ENCODE results near the gene SYNJ2.
"Not testable (repeated sequence)": the region's sequence is repeated elsewhere in the genome, so short reads cannot be mapped to it uniquely, and the experiment has no call there.

SYNJ2 gene

DNA sequence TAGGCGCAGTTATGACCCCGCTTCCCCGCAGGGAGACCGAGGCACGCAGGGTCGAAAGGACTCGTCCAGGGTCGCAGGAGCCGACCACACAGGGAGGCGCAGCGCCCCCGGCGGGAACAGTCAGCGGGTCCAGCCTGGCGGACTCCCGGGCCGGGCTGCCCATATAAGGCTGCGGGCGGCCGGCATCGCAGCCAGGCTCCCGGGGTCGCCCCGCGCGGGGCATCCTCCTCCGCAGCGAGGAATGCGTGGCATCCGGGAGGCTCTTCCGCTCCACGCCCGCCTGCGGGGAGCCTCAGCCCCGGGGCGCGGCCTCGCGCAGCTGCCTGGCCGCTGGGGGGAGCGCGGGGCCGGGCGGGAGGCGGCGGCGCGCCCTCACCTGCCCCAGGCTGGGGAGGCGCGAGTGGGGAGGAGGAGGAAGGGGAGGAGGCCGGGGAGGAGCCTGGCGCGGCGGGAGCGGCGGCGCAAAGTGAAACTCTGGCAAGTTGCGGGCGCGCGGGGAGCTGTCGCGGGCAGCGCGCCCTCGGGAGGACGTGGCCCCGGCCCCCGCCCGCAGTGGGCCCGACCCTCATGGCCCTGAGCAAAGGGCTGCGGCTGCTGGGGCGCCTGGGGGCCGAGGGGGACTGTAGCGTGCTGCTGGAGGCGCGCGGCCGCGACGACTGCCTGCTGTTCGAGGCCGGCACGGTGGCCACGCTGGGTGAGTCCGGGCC, at the start of gene SYNJ2:
Gene SYNJ2 (plus strand): TSS at position 469 of the 707 bp plus-strand sequence. CDS start 99 bp downstream, at position 568.
- peak; percentile 48 for DNase-seq (ENCODE audit: low read depth)

DNA sequence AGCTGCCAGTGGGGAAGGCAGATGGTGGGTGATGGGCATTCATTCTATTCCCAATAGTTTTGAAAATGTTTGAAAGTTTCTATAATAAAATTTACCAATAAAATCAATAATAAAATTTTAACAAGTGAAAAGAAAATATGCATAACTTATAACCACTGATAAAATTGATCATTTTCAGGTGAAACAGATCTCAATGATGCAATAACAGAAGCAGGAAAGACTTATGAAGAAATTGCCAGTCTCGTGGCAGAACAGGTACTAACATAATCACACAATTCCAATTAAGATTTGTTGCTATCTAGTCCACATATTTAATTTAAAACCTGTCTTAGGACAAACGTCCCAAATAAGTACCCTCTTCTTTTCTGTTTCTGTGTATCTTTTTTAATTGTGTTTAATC, 45.9 kb upstream of the SYNJ2 start:
- DNase-seq (ENCODE audit: low read depth), result no peak

- no peak for DNase-seq (ENCODE audit: low read depth)
Observed at GRCh38 chr6:157937318-157937717, 44.3 kb upstream of the SYNJ2 start.

DNA sequence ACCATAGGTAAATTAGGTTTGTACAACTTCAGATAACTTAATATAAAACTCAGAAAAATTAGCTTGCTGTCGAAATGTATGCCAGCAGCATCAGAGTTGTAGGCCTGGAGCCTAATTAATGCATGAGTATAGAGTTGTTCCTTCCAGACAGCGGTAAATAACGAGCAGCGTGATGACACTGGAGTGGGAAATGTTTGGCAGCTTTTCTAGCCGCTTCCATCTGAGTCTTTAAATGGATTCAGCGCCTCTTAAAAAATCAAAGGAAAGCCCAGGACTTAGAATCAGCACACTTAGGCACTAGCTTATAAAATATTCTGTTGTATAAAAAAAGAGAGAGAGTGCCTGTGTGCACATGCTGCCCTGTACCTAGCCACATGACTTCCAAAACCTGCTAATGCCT, 43.7 kb upstream of the SYNJ2 start:
- no peak for DNase-seq (ENCODE audit: low read depth)

DNA sequence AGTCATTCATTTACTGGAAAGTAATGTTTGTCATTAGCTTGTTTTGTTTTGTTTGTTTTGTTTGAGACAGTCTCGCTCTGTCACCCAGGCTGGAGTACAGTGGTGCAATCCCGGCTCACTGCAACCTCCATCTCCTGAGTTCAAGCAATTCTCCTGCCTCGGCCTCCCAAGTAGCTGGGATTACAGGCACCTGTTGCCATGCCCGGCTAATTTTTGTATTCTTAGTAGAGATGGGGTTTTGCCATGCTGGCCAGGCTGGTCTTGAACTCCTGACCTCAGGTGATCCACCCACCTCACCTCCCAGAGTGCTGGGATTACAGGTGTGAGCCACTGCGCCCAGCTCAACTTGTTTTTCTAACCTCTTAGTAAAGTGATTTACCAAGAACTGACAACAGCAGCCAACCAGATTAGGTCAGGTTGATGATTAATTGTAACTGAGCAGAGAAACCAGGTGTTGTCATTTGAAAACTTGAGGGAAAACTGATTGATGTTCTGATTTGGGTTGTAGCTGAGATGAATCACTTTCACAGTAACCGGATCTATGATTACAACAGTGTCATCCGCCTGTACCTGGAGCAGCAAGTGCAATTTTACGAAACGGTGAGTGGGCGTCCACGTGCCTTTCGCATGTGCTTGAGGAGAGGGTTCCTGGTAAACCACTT, 41.2 kb upstream of the SYNJ2 start:
- DNase-seq (ENCODE audit: low read depth), result not testable (repeated sequence)

- DNase-seq (ENCODE audit: low read depth), result no peak
Observed at GRCh38 chr6:157941101-157941863, 40.4 kb upstream of the SYNJ2 start.

- DNase-seq (ENCODE audit: low read depth), result no peak
Observed at GRCh38 chr6:157942351-157942750, 39.3 kb upstream of the SYNJ2 start.

DNA sequence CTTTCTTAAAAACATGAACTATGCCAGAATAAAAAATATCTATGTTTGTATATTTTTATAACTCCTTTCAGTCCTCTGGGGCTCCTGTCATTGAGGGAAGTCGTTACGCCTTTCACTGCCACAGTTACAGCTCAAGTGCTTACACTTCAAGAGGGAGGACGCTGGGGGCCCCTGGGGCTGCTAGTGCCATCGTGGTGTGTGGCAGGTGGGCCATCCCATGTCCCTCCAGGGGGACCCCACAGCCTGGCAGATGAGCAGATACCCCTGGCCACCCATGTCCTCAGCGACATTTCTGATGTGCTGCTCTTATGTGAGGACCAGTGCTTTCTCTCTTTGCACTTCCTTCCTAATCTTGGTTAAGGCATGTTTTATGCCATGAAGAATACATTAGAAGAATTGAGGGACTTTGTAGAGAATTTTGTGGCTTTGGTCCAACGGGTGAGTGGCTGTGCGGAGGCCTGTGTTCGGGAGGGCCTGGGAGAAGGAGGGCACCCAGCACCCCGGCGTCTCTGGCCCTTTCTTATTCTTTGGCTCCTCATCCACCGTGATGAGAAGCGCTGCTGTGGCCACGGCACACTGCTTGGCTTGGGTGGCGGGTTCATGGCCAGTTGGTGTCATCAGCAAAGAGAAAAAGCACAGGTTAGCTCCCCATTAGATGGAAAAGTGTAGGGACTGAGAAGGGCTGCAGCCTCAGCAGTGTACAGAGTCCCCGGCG, 38.3 kb upstream of the SYNJ2 start:
- no peak for DNase-seq (ENCODE audit: low read depth)

GRCh38 chr6:157943964-157944283, 37.7 kb upstream of the SYNJ2 start:
- no peak for DNase-seq (ENCODE audit: low read depth)

GRCh38 chr6:157944983-157945931, 36.4 kb upstream of the SYNJ2 start:
- no peak for DNase-seq (ENCODE audit: low read depth)

- DNase-seq (ENCODE audit: low read depth), result no peak
Observed at GRCh38 chr6:157946053-157946617, 35.5 kb upstream of the SYNJ2 start.

- no peak for DNase-seq (ENCODE audit: low read depth)
Observed at GRCh38 chr6:157946865-157947532, 34.7 kb upstream of the SYNJ2 start.

- DNase-seq (ENCODE audit: low read depth), result not testable (repeated sequence)
Observed at GRCh38 chr6:157950899-157951298, 30.8 kb upstream of the SYNJ2 start.

DNA sequence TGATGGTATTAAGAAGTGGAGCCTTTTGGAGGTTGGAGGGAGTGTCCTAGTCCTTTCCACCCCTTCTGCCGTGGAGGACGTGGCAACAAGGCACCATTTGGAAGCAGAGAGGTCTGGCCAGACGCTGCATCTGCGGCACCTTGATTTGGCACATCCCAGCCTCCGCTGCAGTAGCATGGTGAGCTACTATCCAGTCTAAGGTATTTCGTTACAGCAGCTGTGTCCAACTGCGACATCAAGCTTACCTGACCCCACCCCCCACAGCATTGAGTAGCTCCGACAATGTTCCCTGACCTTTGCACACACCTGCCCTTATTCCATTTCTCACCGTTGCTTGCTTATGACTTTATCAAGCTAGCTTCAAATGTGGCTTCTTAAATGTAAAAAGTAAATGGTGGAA, 29.8 kb upstream of the SYNJ2 start:
- no peak for DNase-seq (ENCODE audit: low read depth)

GRCh38 chr6:157952861-157953351, 28.8 kb upstream of the SYNJ2 start:
- DNase-seq (ENCODE audit: low read depth), result no peak

- no peak for DNase-seq (ENCODE audit: low read depth)
Observed at GRCh38 chr6:157953580-157954091, 28.0 kb upstream of the SYNJ2 start.

DNA sequence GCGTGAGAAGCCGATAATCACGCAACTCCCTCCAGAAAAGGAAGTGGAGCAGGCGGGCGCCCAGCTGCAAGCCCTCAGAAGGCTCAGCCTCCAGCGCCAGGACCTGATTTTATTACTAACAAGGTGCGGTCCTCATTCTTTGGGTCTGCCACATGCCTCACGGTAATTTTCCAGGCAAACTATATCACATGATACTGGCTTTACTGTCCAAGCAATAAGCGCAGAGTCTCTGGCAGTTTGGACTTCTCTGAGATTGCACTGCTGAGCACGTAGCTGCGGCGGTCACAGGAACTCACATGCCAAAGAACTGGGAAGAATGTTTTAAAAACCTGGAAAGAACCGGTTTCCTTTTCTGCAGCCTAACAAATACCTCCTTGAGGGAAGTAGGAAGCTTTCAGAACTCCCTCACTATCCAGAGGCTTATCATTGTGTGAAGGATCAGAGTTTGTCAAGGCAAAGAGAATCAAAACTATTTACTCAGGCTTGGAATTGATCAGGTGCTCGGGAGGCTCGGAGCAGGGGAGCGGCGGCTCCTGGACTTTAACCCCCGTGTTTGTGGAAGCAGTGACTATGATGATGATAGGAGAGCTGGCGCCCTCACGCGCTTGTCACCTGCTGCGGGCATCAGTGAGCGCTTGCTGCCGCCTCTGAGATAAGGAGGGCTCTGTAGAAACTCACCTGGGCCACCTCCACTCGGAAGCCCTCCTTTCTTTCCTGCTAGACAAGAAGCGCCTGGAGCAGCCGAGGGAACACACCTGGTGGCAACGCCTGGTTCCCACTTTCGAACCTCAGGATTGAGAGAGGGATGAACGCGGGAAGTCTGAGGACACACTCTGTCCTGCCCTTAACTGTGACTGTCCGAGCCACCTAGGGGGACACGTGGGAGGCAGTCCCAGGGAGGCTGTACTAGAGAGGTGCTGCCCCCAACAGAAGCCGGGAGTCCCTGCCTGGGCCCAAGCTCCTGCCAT, 27.2 kb upstream of the SYNJ2 start:
- no peak for DNase-seq (ENCODE audit: low read depth)

DNA sequence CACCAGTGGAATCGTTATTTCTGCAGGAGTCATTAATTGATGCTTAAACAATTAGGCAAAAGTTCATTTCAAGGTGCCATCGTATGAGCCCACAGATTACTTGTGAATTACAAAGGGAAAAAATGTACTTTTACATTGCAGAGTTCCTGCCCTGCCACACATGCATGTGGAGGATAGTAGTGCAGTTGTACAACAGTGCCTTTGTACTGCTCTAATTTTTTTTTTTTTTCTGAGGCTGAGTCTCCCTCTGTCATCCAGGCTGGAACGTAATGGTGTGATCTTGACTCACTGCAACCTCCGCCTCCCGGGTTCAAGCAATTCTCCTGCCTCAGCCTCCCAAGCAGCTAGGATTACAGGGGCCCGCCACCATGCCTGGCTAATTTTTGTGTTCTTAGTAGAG, 26.0 kb upstream of the SYNJ2 start:
- DNase-seq (ENCODE audit: low read depth), result no peak
